T-helper 1 cell treated with Interleukin-12 subunit alpha and Interleukin-12 subunit beta and Interleukin-4 antibody, amounts not matched to agents 30 μg/mL and 1 μg/mL, for 36 hours (primary cell): Measurements from ENCODE around the gene CYP2S1.

Experiments
- H3K27ac Mint-ChIP-seq: one replicate; pipeline ENCODE4 v1.8.0; 2021; ENCODE audit warnings: mild to moderate bottlenecking, mixed read lengths
- H3K27me3 Mint-ChIP-seq: one replicate; pipeline ENCODE4 v1.8.0; 2021; ENCODE audit warnings: low read depth, mixed read lengths
- H3K36me3 Mint-ChIP-seq: one replicate; pipeline ENCODE4 v1.8.0; 2021; ENCODE audit warnings: low read depth, mixed read lengths
- H3K4me1 Mint-ChIP-seq: one replicate; pipeline ENCODE4 v1.8.0; 2021; ENCODE audit warnings: low read depth, mixed read lengths
- H3K4me3 Mint-ChIP-seq: one replicate; pipeline ENCODE4 v1.8.0; 2021; ENCODE audit warnings: mild to moderate bottlenecking, moderate library complexity, mixed read lengths
- H3K9me3 Mint-ChIP-seq: one replicate; pipeline ENCODE4 v1.8.0; 2021; ENCODE audit warnings: mixed read lengths

Gene CYP2S1

DNA sequence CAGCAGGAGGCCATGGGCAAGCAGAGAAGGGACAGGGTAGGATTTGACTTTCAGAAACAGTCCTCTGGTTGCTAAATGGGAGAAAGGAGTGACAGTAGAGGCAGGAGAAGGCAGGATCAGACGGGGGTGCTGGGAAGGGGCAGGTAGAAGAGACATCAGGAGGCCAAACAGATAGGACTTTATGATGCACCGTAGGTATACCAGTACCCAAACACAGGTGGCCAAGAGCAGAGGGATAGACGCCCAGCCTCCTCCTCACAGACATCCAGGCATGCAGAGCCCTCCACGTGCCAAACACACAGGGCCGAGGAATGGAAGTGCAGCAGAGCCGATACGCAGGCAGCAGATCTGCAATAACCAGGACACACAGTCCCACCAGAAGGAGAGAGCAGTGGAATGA, 24.7 kb downstream of the CYP2S1 start:
- H3K27ac Mint-ChIP-seq = no peak overlapping the region
- H3K27me3 Mint-ChIP-seq = peaks cover 52% of the 10 kb centered on the region
- no peaks in the 10 kb centered on the region for H3K4me1 Mint-ChIP-seq
- no peaks in the 10 kb centered on the region for H3K9me3 Mint-ChIP-seq
- H3K4me3 Mint-ChIP-seq = no peak overlapping the region
- H3K36me3 Mint-ChIP-seq = peaks cover 2% of the 10 kb centered on the region

- no peaks in the 10 kb centered on the region for H3K9me3 Mint-ChIP-seq
- H3K27me3 Mint-ChIP-seq = peaks cover 52% of the 10 kb centered on the region
- no peak overlapping the region for H3K4me3 Mint-ChIP-seq
- peaks cover 2% of the 10 kb centered on the region for H3K36me3 Mint-ChIP-seq
- no peaks in the 10 kb centered on the region for H3K4me1 Mint-ChIP-seq
- H3K27ac Mint-ChIP-seq = no peak overlapping the region
Measured at GRCh38 chr19:41218249-41218614, 25.2 kb downstream of the CYP2S1 start.

GRCh38 chr19:41218615-41219507, 25.8 kb downstream of the CYP2S1 start, which contains the start of gene AXL:
TSS of gene AXL (plus strand) at chr19:41219223. CDS start at chr19:41219393, 170 bp downstream.
- peaks cover 2% of the 10 kb centered on the region for H3K36me3 Mint-ChIP-seq
- no peak within 1 kb of the TSS for H3K27ac Mint-ChIP-seq
- peaks cover 54% of the 10 kb centered on the region for H3K27me3 Mint-ChIP-seq
- no peaks in the 10 kb centered on the region for H3K9me3 Mint-ChIP-seq
- no peaks in the 10 kb centered on the region for H3K4me1 Mint-ChIP-seq
- no peak within 1 kb of the TSS for H3K4me3 Mint-ChIP-seq

- Mint-ChIP-seq H3K27me3 (peaks cover 61% of the 10 kb centered on the region), H3K4me1 (no peaks in the 10 kb centered on the region), H3K4me3 (no peak overlapping the region), H3K27ac (no peak overlapping the region), H3K9me3 (no peaks in the 10 kb centered on the region), H3K36me3 (peaks cover 2% of the 10 kb centered on the region)
Measured at GRCh38 chr19:41219924-41220567, 27.0 kb downstream of the CYP2S1 start.

GRCh38 chr19:41220811-41221210, 27.8 kb downstream of the CYP2S1 start:
- Mint-ChIP-seq H3K9me3 (no peaks in the 10 kb centered on the region), H3K27me3 (peaks cover 67% of the 10 kb centered on the region)

DNA sequence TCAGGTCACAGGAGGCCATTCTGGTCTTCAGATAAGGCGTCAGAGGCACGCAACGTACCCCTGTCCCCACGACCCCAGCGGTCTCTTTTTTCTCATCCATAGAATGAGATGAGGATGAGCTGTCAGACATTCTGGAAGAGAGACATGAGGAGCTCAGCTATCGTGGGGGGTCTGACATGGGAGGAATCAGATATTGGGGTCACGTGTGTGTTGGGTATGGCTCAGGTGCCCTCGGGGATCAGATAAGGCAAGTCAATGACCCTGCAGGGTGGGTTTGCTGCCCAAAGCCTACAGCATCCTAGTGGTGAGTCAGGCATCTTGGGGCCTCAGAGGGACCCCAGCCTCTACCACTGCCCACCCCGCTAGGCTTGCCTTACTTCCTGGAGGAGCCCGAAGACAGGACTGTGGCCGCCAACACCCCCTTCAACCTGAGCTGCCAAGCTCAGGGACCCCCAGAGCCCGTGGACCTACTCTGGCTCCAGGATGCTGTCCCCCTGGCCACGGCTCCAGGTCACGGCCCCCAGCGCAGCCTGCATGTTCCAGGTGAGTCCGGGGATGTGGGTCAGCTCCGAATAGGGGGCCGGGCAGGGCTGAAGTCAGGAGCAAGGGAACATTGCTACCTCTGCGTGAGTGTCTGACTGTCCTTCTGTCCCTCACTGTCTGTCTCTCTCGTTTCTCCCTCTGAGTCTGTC, 28.6 kb downstream of the CYP2S1 start:
- Mint-ChIP-seq H3K27ac (no peak overlapping the region), H3K27me3 (peaks cover 60% of the 10 kb centered on the region), H3K4me1 (peaks cover 8% of the 10 kb centered on the region), H3K4me3 (no peak overlapping the region), H3K9me3 (no peaks in the 10 kb centered on the region), H3K36me3 (peaks cover 2% of the 10 kb centered on the region)

More at GRCh38 chr19:41220811-41221210, 27.8 kb downstream of the CYP2S1 start:
- H3K36me3 Mint-ChIP-seq = peaks cover 2% of the 10 kb centered on the region
- peaks cover 5% of the 10 kb centered on the region for H3K4me1 Mint-ChIP-seq
- no peak overlapping the region for H3K27ac Mint-ChIP-seq
- no peak overlapping the region for H3K4me3 Mint-ChIP-seq

GRCh38 chr19:41222240-41222639, 29.2 kb downstream of the CYP2S1 start:
- Mint-ChIP-seq H3K9me3 (no peaks in the 10 kb centered on the region), H3K27ac (no peak overlapping the region), H3K36me3 (peaks cover 2% of the 10 kb centered on the region), H3K4me1 (peaks cover 13% of the 10 kb centered on the region), H3K4me3 (no peak overlapping the region), H3K27me3 (peaks cover 54% of the 10 kb centered on the region)

DNA sequence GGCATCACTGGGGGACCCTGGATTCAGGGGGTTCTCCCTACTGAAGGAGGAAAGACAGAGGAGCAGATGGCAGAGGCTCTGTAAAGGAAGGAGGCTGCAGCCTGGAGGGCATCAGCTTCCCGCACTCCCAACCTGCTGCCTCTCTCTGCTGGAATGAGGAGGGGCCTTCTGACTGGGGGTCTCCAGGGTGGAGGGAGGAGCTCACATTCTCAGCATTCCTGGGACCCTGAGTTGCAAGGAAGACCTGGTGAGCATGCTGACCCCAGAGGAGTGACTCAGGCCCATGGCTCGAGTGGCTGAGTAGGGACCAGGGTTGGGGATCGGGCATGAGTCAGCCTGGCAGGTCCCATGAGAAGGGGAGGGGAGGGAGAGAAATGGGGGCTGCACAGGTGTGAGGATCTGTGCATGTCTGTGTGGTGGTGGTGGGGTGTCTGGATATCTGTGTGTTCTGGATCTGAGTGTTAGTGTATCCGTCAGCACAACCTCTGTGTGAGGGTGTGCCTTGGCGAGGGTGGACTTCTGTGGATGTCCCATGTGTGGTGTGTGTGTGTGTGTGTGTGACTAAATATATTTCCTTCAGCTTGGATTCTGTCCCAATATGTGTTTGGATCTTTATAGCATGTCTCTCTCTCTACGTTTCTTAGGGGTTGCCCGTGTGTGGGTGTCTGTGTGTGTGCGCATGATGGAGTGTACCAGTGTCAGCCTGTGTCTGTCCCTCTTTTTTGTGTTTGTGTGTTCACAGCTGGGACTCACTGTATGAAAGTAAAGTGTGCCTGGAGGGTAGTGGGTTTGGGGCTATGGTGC, 30.6 kb downstream of the CYP2S1 start:
- Mint-ChIP-seq H3K36me3 (peaks cover 2% of the 10 kb centered on the region), H3K27me3 (peaks cover 43% of the 10 kb centered on the region), H3K9me3 (no peaks in the 10 kb centered on the region), H3K4me1 (peaks cover 13% of the 10 kb centered on the region), H3K4me3 (no peak overlapping the region), H3K27ac (no peak overlapping the region)

DNA sequence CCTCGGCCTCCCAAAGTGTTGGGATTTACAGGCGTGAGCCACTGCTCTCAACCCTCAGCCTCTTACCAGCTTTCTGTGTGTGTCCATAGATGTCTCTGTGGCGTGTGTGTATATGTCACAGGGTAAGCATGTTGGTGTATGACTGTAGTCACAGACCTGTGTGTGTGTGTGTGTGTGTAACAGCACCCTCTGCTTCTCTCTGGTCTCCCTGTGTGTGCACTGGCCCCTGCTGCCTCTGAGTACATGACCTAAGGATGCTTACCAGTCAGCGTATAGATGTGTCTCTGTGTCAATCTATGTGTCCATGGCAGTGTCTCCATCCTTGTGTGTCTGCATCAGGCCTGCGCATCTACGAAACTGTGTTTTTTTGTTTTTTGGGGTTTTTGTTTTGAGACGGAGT, 31.6 kb downstream of the CYP2S1 start:
- H3K4me1 Mint-ChIP-seq = peaks cover 13% of the 10 kb centered on the region
- H3K27ac Mint-ChIP-seq = no peak overlapping the region
- no peak overlapping the region for H3K4me3 Mint-ChIP-seq
- peaks cover 2% of the 10 kb centered on the region for H3K36me3 Mint-ChIP-seq
- H3K9me3 Mint-ChIP-seq = no peaks in the 10 kb centered on the region
- H3K27me3 Mint-ChIP-seq = peaks cover 35% of the 10 kb centered on the region

GRCh38 chr19:41225238-41226052, 32.4 kb downstream of the CYP2S1 start:
- no peaks in the 10 kb centered on the region for H3K36me3 Mint-ChIP-seq
- H3K9me3 Mint-ChIP-seq = no peaks in the 10 kb centered on the region
- peaks cover 13% of the 10 kb centered on the region for H3K4me1 Mint-ChIP-seq
- peaks cover 28% of the 10 kb centered on the region for H3K27me3 Mint-ChIP-seq
- peak overlapping the region; percentile 77 for H3K27ac Mint-ChIP-seq
- peak overlapping the region; percentile 75 for H3K4me3 Mint-ChIP-seq

DNA sequence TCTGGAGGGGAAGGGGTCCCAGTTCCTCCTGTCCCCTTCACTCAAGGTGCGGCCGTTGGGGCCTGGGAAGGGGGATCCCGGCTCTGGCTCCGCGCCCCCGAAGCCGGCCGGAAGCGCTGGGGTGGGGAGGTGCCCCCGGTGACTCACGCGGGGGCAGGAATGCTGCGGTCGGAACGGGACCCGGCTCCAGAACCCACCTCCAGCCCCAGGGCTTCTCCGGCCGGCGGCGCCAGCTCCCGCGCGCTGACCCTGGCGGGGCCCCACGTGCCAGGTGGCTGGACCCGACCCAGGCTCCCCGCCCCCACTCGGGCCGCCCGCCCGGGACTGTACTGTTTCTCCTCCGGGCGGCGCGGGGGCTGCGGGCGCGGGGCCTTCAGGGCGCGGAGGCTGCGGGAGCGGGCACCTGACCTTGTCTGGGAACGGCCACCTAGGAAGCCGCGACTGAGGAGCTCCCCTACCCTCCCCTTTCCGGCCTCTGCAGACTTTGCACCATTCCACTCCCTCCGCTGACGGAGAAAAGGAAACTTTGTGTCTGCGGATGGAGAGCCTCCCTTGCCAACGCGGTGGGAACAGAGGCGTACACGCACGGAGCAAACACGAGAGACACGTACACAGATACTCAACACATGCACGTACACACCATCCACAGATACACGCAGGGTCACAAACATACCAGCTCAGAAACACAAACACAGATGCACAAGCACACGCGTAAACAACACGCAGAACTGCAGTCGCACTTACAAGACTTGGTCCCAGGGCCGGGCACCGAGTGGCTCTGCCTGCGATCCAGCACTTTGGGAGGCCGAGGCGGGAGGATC, 33.2 kb downstream of the CYP2S1 start:
- Mint-ChIP-seq H3K4me1 (peaks cover 13% of the 10 kb centered on the region), H3K27me3 (peaks cover 20% of the 10 kb centered on the region), H3K27ac (peak overlapping the region; percentile 80), H3K36me3 (no peaks in the 10 kb centered on the region), H3K9me3 (no peaks in the 10 kb centered on the region), H3K4me3 (peak overlapping the region; percentile 89)

DNA sequence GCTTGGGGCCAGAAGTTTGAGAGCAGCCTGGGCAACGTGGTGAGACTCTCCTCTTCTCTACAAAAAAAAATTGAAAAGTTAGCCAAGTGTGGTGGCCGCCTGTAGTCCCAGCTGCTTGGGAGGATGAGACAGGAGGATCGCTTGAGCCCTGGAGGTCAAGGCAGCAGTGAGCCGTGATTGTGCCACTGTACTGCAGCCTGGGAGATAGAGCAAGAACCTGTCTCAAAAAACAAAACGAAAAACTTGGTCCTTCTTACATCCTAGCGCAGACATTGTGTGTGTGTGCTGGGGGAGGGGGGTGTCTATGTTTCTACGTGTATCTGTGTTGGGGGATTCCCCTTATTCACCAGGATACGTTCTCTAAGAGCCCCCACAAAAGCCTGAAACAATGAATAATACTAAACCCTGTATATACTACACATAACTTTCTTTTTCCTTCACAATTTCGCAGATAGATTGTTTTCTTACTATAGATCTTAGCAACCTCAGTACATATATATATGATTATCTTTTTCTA, 33.9 kb downstream of the CYP2S1 start:
- peaks cover 13% of the 10 kb centered on the region for H3K4me1 Mint-ChIP-seq
- H3K36me3 Mint-ChIP-seq = no peaks in the 10 kb centered on the region
- no peaks in the 10 kb centered on the region for H3K9me3 Mint-ChIP-seq
- H3K27ac Mint-ChIP-seq = peak overlapping the region; percentile 80
- H3K4me3 Mint-ChIP-seq = peak overlapping the region; percentile 89
- peaks cover 20% of the 10 kb centered on the region for H3K27me3 Mint-ChIP-seq
